GM19035 (cell line): ENCODE data around the gene PDGFC.

Source experiments
- ATAC-seq: cut with Tn5 transposase; IDR thresholded peaks from one replicate; pipeline ENCODE4 v1.9.1; 2021; ENCODE audit not compliant: unreplicated experiment

PDGFC gene

GRCh38 chr4:156837625-156838345, 133.8 kb downstream of the PDGFC start:
- no peak for ATAC-seq

- ATAC-seq = no peak
These were observed 138.7 kb downstream of the PDGFC start for GRCh38 chr4:156832886-156833285.

GRCh38 chr4:156830351-156830750, 141.2 kb downstream of the PDGFC start:
- ATAC-seq = no peak

GRCh38 chr4:156829201-156829873, 142.3 kb downstream of the PDGFC start:
- ATAC-seq = no peak

GRCh38 chr4:156827519-156827918, 144.1 kb downstream of the PDGFC start:
- ATAC-seq = no peak

GRCh38 chr4:156825074-156825473, 146.5 kb downstream of the PDGFC start:
- no peak for ATAC-seq

GRCh38 chr4:156824451-156825060, 147.0 kb downstream of the PDGFC start:
- ATAC-seq = no peak

GRCh38 chr4:156820931-156821330, 150.7 kb downstream of the PDGFC start:
- ATAC-seq = no peak

- ATAC-seq = no peak
These were observed 155.2 kb downstream of the PDGFC start for GRCh38 chr4:156816360-156816755.

GRCh38 chr4:156815717-156816359, 155.8 kb downstream of the PDGFC start:
- no peak for ATAC-seq

GRCh38 chr4:156811963-156812362, 159.6 kb downstream of the PDGFC start:
- ATAC-seq = no peak

- ATAC-seq = no peak
These were observed 160.3 kb downstream of the PDGFC start for GRCh38 chr4:156811286-156811685.

- ATAC-seq = no peak
These were observed 165.9 kb downstream of the PDGFC start for GRCh38 chr4:156805696-156806095.

- ATAC-seq = no peak
These were observed 168.5 kb downstream of the PDGFC start for GRCh38 chr4:156803056-156803455.

- ATAC-seq = no peak
These were observed 171.1 kb downstream of the PDGFC start for GRCh38 chr4:156800463-156800862.

GRCh38 chr4:156799121-156799589, 172.4 kb downstream of the PDGFC start:
- no peak for ATAC-seq

- ATAC-seq = no peak
These were observed 173.2 kb downstream of the PDGFC start for GRCh38 chr4:156798438-156798837.

- no peak for ATAC-seq
These were observed 174.4 kb downstream of the PDGFC start for GRCh38 chr4:156797206-156797605.

- no peak for ATAC-seq
These were observed 175.9 kb downstream of the PDGFC start for GRCh38 chr4:156795727-156796126.

- ATAC-seq = no peak
These were observed 176.7 kb downstream of the PDGFC start for GRCh38 chr4:156794863-156795262.

- no peak for ATAC-seq
These were observed 179.0 kb downstream of the PDGFC start for GRCh38 chr4:156792462-156793085.
